GM12874 (cell line): ENCODE data around the gene EDDM3A.

Experiments
- CTCF ChIP-seq: IDR thresholded peaks from 2 replicates; pipeline ENCODE4 v1.5.1; 2011; ENCODE audit warnings: low read depth, mild to moderate bottlenecking, control low read depth, low read length, moderate library complexity; ENCODE audit not compliant: insufficient read depth

EDDM3A gene

GRCh38 chr14:20707622-20708021, 38.1 kb upstream of the EDDM3A start:
- TF ChIP-seq CTCF: no peak

GRCh38 chr14:20711261-20711660, 34.4 kb upstream of the EDDM3A start:
- no peak for TF ChIP-seq CTCF

- TF ChIP-seq CTCF: no peak
These were observed 34.0 kb upstream of the EDDM3A start for GRCh38 chr14:20711685-20712084.

- TF ChIP-seq CTCF: no peak
These were observed 32.8 kb upstream of the EDDM3A start for GRCh38 chr14:20712904-20713303.

GRCh38 chr14:20714593-20715250, 31.0 kb upstream of the EDDM3A start:
- no peak for TF ChIP-seq CTCF

- no peak for TF ChIP-seq CTCF
These were observed 25.9 kb upstream of the EDDM3A start for GRCh38 chr14:20719777-20720176.

GRCh38 chr14:20720741-20721140, 24.9 kb upstream of the EDDM3A start:
- no peak for TF ChIP-seq CTCF
